Mucosa of descending colon (tissue), 3 donors: ENCODE results near the gene SH3PXD2A. TPM values are rescaled to one million over a fixed set of nuclear protein-coding genes. Genes with fewer than 3 reads are reported as not detected.

Experiments used
- ATAC-seq: fragments of 200-7000 bp; cut with Tn5 transposase; one replicate; pipeline ENCODE4 v1.9.1; 2020; ENCODE audit warnings: mild to moderate bottlenecking, moderate library complexity
- DNase-seq, 3 donors: peaks; one replicate each; pipeline ENCODE4 v3.0.0-alpha.2; 2020
- H3K36me3 ChIP-seq: fragments of 200-600 bp; one replicate; pipeline ENCODE4 v1.8.0; 2021; ENCODE audit warnings: low read depth, mild to moderate bottlenecking
- H3K4me1 ChIP-seq: fragments of 200-600 bp; one replicate; pipeline ENCODE4 v1.8.0; 2021; ENCODE audit warnings: low read depth, mild to moderate bottlenecking
- H3K4me3 ChIP-seq: fragments of 200-600 bp; one replicate; pipeline ENCODE4 v1.8.0; 2021; ENCODE audit warnings: mild to moderate bottlenecking
- H3K9me3 ChIP-seq: fragments of 200-600 bp; one replicate; pipeline ENCODE4 v1.8.0; 2021; ENCODE audit warnings: mild to moderate bottlenecking
- CTCF ChIP-seq: fragments of 200-600 bp; IDR thresholded peaks from one replicate; pipeline ENCODE4 v1.8.0; 2022; ENCODE audit warnings: antibody characterized with exemption, mild to moderate bottlenecking
- intact Hi-C, 2 donors: fragments of 100-400 bp; cut with DNase I in 1 of 2; cut with micrococcal nuclease in 1 of 2; formaldehyde crosslinking; loops; one replicate each; pipeline versions ENCODE4 v1.11.0 to v1.11.1; 2022; cut with DNase I, micrococcal nuclease
- total RNA-seq, 3 donors: library from RNA; stranded (reverse); fragmentation: NEBNext Ultra II Directional in 2 of 3; extraction: Animal tissue kit (Norgen Biotek cat#: 25700) in 2 of 3; gene quantifications; one replicate each; pipeline versions ENCODE4 v1.2.1 to v1.2.4, GENCODE V29; 2021 to 2023
- donor health status: DM: no; HTN: no; CAD: no; lungs with moderate emphysema.
- donor health status: DM: no; HTN: no; CAD: no.
- donor health status: DM: no; HTN: yes; CAD: no.

SH3PXD2A gene
- total RNA-seq, 3 donors from 2014 or later: 46.1 to 91.4 (median 60.6) TPM

- no peak for TF ChIP-seq CTCF
- Histone ChIP-seq H3K4me3 (no peak overlapping the region), H3K9me3 (no peaks in the 10 kb centered on the region), H3K36me3 (no peaks in the 10 kb centered on the region), H3K4me1 (peaks cover 52% of the 10 kb centered on the region)
- DNase-seq (peak in 1 of 3 donors; percentile 4), ATAC-seq (no peak)
- intact Hi-C loops: no loop called here
Measured at GRCh38 chr10:103654925-103655324, 200.5 kb downstream of the SH3PXD2A start.

- DNase-seq (peak; percentile 87 to 90 (median 90)), ATAC-seq (peak; percentile 82)
- H3K36me3 ChIP-seq: no peaks in the 10 kb centered on the region
- H3K9me3 ChIP-seq: no peaks in the 10 kb centered on the region
- intact Hi-C loops: no loop called here
- TF ChIP-seq CTCF: no peak
- H3K4me3 ChIP-seq: no peak overlapping the region
- H3K4me1 ChIP-seq: peaks cover 62% of the 10 kb centered on the region
Measured at GRCh38 chr10:103653581-103654037, 201.8 kb downstream of the SH3PXD2A start.

GRCh38 chr10:103652599-103653281 lies 202.6 kb downstream of the SH3PXD2A start:
- H3K4me1 ChIP-seq: peaks cover 56% of the 10 kb centered on the region
- H3K9me3 ChIP-seq: no peaks in the 10 kb centered on the region
- peak; percentile 83 to 90 (median 84) for DNase-seq
- H3K36me3 ChIP-seq: no peaks in the 10 kb centered on the region
- intact Hi-C loops: no loop called here
- H3K4me3 ChIP-seq: no peak overlapping the region
- TF ChIP-seq CTCF: no peak
- ATAC-seq: peak; percentile 77

DNA sequence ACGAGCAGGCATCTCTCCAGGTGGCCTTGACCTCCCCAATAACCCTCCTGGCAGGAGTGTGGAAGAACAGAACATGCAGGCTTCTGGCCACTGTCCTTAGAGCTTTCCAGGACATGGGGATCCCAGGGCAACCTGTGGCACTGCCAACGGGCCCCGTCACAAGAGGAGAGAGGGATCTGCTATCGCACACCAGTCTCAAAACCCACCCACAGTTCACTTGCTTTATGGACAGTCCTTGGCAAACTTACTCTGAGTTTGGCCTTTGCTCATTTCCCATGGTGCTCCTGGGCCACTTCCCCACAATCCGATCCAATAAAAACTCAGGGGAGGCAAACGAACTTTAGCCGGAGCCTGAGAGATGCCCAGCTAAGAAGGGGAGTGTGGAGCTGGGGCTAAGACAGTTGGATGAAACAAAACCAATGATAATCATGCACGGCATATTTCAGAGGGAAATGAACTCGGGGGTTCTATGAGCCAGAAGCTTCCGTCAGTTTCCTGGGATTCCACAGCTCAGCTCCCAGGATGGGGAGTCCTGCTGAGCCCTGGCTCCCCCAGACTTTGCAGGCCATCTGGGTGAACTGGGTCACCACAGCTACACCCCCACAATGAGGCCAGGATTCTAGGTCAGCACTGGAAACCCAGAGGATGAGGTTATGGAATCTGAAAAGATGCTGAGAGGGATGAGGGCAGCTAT lies 203.4 kb downstream of the SH3PXD2A start:
- no peak for TF ChIP-seq CTCF
- intact Hi-C loops: no loop called here
- Histone ChIP-seq H3K36me3 (no peaks in the 10 kb centered on the region), H3K4me1 (peaks cover 56% of the 10 kb centered on the region), H3K9me3 (no peaks in the 10 kb centered on the region), H3K4me3 (no peak overlapping the region)
- DNase-seq (peak; percentile 58 to 83 (median 67)), ATAC-seq (peak; percentile 60)

DNA sequence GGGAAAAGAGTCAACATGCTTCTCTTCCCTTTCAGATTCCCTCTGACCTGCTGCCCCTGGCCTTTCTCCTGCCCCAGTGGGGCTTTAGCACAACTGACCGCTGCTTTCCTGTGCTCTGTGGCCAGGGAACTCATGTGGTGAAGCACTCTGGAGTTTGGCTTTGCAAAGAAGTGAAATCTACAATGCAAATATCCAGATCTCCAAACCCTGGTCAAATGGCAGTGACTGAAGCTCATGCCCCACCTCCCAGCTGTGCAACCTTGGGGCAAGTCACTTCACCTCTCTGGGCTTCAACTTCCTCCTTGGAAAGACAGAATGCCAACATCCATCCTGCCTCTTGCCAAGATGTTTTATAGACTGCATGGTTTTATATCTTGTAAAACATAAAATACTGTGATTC lies 204.0 kb downstream of the SH3PXD2A start:
- no peaks in the 10 kb centered on the region for H3K36me3 ChIP-seq
- no peaks in the 10 kb centered on the region for H3K9me3 ChIP-seq
- H3K4me3 ChIP-seq: no peak overlapping the region
- no peak for TF ChIP-seq CTCF
- intact Hi-C loops: no loop called here
- no peak for ATAC-seq
- no peak for DNase-seq
- peaks cover 56% of the 10 kb centered on the region for H3K4me1 ChIP-seq
